ENCODE data around the gene SPACA9. TPM values are rescaled to one million over a fixed set of nuclear protein-coding genes. Genes with fewer than 3 reads are reported as not detected.

The SPACA9 gene
- total and polyA plus RNA-seq, 11 donors = 1.6 to 6.9 (median 4.6) TPM

DNA sequence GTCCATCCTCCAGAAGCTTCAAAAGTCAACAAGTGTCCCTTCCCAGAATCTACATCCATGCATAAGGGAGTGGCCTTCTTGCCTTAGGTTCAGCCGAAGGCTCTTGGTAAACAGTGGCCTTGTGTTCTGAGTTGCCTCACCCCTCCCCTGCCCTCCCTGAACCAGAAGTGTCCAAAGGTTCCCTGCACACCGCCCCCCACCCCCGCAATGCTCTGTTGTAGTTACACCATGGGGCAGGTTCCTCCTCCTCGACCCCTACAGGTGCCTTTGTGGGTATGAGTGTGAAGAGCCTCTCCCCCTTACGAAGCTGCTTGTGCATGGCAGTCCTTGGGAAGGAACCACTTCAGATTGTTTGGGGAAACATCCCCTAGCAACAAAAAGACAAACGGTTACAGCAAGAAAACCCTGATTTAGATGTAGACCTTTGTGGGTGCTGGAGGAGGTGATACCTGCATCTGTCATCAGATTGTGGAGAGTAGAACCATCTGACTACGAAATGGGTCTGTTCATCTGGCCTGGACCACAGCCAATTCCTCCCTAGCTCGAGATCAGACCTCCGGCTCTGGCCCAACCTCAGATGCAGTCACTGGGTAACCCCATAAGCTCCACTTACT is 7.1 kb downstream of the SPACA9 start:
- 56 to 74% (median 65%) methylated on average over 9 of the region's 9 CpGs for WGBS, 4 donors

DNA sequence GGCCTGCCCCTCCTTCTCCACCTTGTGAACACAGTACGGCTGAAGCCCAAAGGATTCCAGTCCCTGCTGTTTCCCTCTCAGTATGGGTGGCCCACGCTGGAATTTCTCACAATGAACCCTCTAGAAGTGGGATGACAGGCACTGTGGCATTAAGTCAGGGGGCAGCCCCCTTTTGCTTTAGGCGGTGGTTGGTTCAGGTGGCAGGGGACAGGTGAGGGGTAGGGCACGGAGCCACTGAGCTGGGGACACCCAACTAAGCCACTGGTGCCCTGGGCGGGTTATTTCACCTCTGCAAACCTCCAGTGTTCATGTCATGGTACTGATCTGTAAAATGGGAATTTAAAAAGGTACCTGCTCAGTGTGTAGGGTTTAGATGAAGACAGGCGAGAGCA is 7.6 kb downstream of the SPACA9 start:
- peaks cover 0 to 33% (median 5%) of the 10 kb centered on the region in 9 donors for H3K36me3 ChIP-seq
- H3K9me3 ChIP-seq = no peaks in the 10 kb centered on the region
- ATAC-seq = no peak
- H3K4me1 ChIP-seq = no peaks in the 10 kb centered on the region
- DNase-seq = no peak
- H3K27ac ChIP-seq = no peak overlapping the region
- 88 to 96% (median 92%) methylated on average over 6 of the region's 6 CpGs for WGBS, 4 donors
- no peak overlapping the region for H3K4me3 ChIP-seq
- H3K27me3 ChIP-seq = no peaks in the 10 kb centered on the region
- no peak for TF ChIP-seq POLR2A (IDR thresholded peaks at IDR 0.05)
- TF ChIP-seq, protein P1, sequence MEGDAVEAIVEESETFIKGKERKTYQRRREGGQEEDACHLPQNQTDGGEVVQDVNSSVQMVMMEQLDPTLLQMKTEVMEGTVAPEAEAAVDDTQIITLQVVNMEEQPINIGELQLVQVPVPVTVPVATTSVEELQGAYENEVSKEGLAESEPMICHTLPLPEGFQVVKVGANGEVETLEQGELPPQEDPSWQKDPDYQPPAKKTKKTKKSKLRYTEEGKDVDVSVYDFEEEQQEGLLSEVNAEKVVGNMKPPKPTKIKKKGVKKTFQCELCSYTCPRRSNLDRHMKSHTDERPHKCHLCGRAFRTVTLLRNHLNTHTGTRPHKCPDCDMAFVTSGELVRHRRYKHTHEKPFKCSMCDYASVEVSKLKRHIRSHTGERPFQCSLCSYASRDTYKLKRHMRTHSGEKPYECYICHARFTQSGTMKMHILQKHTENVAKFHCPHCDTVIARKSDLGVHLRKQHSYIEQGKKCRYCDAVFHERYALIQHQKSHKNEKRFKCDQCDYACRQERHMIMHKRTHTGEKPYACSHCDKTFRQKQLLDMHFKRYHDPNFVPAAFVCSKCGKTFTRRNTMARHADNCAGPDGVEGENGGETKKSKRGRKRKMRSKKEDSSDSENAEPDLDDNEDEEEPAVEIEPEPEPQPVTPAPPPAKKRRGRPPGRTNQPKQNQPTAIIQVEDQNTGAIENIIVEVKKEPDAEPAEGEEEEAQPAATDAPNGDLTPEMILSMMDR (IDR thresholded peaks at IDR 0.05) = no peak
- intact Hi-C loops (cut with DNase I) = no loop called here

More for the DNA sequence above, 7.1 kb downstream of the SPACA9 start:
- ATAC-seq (no peak), DNase-seq (no peak)
- Histone ChIP-seq H3K4me1 (no peaks in the 10 kb centered on the region), H3K9me3 (no peaks in the 10 kb centered on the region), H3K4me3 (no peak overlapping the region), H3K27me3 (no peaks in the 10 kb centered on the region), H3K36me3 (peaks cover 0 to 30% (median under 1%) of the 10 kb centered on the region in 9 donors), H3K27ac (no peak overlapping the region)
- intact Hi-C loops (cut with DNase I) = no loop called here
- TF ChIP-seq, protein P1 (IDR thresholded peaks at IDR 0.05) = no peak
- TF ChIP-seq POLR2A (IDR thresholded peaks at IDR 0.05) = no peak

DNA sequence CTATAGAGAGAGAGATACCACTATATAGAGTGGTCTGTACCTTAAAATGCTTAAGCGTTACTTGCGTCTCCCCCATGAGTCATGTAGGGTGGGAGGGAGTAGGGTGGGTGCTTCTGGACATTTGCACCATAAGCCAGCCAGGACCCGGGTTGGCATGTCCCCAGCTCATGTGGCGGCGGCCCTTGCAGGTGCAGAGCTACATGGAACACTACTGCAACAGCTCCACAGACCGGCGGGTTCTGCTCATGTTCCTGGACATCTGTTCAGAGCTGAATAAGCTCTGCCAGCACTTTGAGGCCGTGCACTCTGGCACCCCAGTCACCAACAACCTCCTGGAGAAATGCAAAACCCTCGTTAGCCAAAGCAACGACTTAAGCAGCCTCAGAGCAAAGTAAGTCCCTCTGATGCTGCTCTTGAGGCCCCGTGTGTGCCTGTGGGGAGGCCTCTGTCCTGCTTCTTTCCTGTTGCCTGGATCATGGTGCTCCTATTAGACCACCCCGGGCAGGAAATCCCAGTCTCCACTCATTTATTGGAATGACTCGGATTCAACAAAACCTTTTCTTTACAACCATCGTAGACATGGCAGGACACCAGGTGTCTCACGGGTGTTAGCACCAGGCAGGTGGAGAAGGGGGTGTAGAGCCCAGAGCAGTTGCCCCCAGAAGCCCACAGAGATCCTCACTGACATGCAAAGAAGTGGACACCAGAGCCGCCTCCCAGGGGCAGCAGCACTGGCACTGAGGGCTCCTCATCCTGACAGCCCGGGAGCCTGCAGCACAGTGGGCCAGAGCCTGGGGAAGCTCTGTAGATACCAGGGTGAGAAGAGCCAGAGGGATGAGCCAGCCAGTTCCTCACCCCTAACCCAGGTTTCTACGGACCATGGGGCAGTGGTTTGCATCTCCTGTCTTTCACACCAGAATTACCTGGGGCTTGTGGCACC is 8.8 kb downstream of the SPACA9 start:
- H3K9me3 ChIP-seq = no peaks in the 10 kb centered on the region
- WGBS, 4 donors = 82 to 91% (median 89%) methylated on average over 12 to 18 of the region's 18 CpGs
- ATAC-seq (no peak), DNase-seq (no peak)
- H3K4me1 ChIP-seq = no peaks in the 10 kb centered on the region
- peaks cover 0 to 44% (median 10%) of the 10 kb centered on the region in 9 donors for H3K36me3 ChIP-seq
- no peak overlapping the region for H3K27ac ChIP-seq
- H3K4me3 ChIP-seq = no peak overlapping the region
- intact Hi-C loops (cut with DNase I) = no loop called here
- H3K27me3 ChIP-seq = no peaks in the 10 kb centered on the region
- TF ChIP-seq, protein P1 (IDR thresholded peaks at IDR 0.05) = no peak
- TF ChIP-seq POLR2A (IDR thresholded peaks at IDR 0.05) = no peak

DNA sequence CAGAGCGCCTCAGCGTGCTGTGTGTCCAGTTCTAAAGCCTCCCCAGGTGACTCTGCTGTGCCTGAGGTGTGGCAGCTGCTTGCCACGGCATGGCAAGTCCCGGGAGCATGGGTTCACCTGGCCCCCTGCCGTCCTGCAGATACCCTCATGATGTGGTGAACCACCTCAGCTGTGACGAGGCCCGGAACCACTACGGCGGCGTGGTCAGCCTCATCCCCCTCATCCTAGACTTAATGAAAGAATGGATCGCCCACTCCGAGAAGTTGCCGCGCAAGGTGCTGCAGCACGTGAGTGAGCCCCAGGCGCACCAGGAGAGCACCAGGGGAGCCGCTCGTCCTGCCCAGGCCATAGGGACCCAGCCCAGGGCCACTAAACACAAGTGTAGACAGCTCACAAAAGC is 9.5 kb downstream of the SPACA9 start:
- Histone ChIP-seq H3K27ac (no peak overlapping the region), H3K36me3 (peaks cover 0 to 49% (median 10%) of the 10 kb centered on the region in 9 donors), H3K27me3 (no peaks in the 10 kb centered on the region), H3K4me3 (no peak overlapping the region), H3K9me3 (no peaks in the 10 kb centered on the region), H3K4me1 (no peaks in the 10 kb centered on the region)
- DNase-seq (no peak), ATAC-seq (no peak)
- WGBS, 4 donors = 92 to 97% (median 95%) methylated on average over 18 of the region's 18 CpGs
- TF ChIP-seq POLR2A (IDR thresholded peaks at IDR 0.05) = no peak
- TF ChIP-seq, protein P1 (IDR thresholded peaks at IDR 0.05) = no peak
- intact Hi-C loops (cut with DNase I) = no loop called here
